SJCRH30 (cell line): ENCODE measurements around the gene ZNF280B. TPM values are rescaled to one million over a fixed set of nuclear protein-coding genes. Genes with fewer than 3 reads are reported as not detected.
"Not testable (repeated sequence)": the region's sequence is repeated elsewhere in the genome, so short reads cannot be mapped to it uniquely, and the experiment has no call there.

Experiments
- DNase-seq, 2 experiments: peaks; one replicate each; pipeline ENCODE4 v3.0.0-alpha.2; 2015 to 2020
- H3K27ac ChIP-seq: fragments of 250-450 bp; sonication (Bioruptor Pico); 2 replicates; pipeline ENCODE4 v1.5.1; 2020; ENCODE audit warnings: mild to moderate bottlenecking, moderate library complexity
- H3K27me3 ChIP-seq: fragments of 250-450 bp; sonication (Bioruptor Pico); 2 replicates; pipeline ENCODE4 v1.5.1; 2020; ENCODE audit warnings: mild to moderate bottlenecking, moderate library complexity
- H3K36me3 ChIP-seq: fragments of 250-450 bp; sonication (Bioruptor Pico); 2 replicates; pipeline ENCODE4 v1.5.1; 2020; ENCODE audit warnings: mild to moderate bottlenecking, moderate library complexity
- H3K4me1 ChIP-seq: fragments of 250-450 bp; sonication (Bioruptor Pico); 2 replicates; pipeline ENCODE4 v1.5.1; 2020; ENCODE audit warnings: mild to moderate bottlenecking, moderate library complexity
- H3K4me3 ChIP-seq: fragments of 250-450 bp; sonication (Bioruptor Pico); 2 replicates; pipeline ENCODE4 v1.5.1; 2020; ENCODE audit warnings: mild to moderate bottlenecking, moderate library complexity
- H3K9me3 ChIP-seq: fragments of 250-450 bp; sonication (Bioruptor Pico); replicated peaks from 2 replicates; pipeline ENCODE4 v1.5.1; 2020; ENCODE audit warnings: mild to moderate bottlenecking, moderate library complexity
- total RNA-seq: library from RNA; depleted of rRNA; stranded (reverse); fragments of >200 nt; shearing (Covaris generic); gene quantifications from 2 replicates; pipeline ENCODE4 v1.2.3, GENCODE V29; 2014

Gene ZNF280B
- total RNA-seq, 1 experiment from 2014 or later: 0.24 TPM

DNA sequence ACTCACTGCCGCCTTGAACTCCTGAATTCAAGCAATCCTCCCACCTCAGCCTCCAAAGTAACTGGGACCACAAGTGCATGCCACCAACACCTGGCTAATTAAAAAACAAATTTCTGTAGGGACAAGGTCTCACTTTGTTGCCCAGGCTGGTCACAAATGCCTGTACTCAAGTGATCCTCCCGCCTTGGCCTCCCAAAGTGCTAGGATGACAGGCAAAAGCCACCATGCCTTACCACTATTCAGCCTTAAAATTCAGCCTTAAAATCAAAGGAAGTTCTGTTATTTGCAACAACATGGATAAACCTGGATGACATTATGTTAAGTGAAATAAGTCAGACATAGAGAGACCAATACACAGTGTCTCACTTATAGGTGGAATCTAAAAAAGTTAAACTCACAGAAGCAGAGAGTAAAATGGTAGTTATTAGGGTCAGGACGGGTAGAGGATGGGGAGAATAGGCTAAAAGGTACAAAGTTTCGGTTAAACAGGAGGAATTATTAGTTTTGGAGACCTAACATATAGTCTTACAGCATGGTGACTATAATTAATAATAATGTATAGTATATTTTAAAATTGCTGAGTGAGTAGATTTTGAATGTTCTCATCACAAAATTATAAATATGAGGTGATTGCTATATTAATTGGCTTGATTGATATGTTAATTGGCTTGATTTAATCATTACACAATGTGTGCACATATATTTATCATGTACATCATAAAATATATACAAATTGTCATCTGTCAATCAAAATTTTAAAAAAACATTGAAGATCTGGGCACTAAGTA, 17.8 kb upstream of the ZNF280B start:
- Histone ChIP-seq H3K27ac (no peak overlapping the region), H3K4me1 (no peaks in the 10 kb centered on the region), H3K27me3 (no peaks in the 10 kb centered on the region), H3K4me3 (no peak overlapping the region), H3K9me3 (no peaks in the 10 kb centered on the region), H3K36me3 (no peaks in the 10 kb centered on the region)
- DNase-seq: no peak

DNA sequence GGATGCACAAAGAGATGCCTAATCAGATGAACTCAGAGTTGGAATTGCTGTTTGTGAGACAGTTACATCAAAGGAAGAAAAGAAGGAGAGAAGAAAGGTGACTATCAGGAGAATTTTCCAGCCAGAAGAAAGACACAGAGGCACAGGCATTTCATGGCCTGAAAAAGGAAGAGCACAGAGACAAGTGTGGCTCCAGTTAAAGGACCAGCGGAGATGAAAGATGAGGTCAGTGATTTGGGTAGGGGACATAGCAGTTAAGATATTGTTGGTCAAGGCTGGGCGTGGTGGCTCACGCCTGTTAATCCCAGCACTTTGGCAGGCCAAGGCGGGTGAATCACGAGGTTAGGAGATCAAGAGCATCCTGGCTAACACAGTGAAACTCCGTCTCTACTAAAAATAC, 15.0 kb upstream of the ZNF280B start:
- Histone ChIP-seq H3K27ac (no peak overlapping the region), H3K27me3 (no peaks in the 10 kb centered on the region), H3K4me3 (no peak overlapping the region), H3K9me3 (no peaks in the 10 kb centered on the region), H3K36me3 (no peaks in the 10 kb centered on the region), H3K4me1 (no peaks in the 10 kb centered on the region; the same call in 1 of the 2 replicates)
- no peak for DNase-seq

DNA sequence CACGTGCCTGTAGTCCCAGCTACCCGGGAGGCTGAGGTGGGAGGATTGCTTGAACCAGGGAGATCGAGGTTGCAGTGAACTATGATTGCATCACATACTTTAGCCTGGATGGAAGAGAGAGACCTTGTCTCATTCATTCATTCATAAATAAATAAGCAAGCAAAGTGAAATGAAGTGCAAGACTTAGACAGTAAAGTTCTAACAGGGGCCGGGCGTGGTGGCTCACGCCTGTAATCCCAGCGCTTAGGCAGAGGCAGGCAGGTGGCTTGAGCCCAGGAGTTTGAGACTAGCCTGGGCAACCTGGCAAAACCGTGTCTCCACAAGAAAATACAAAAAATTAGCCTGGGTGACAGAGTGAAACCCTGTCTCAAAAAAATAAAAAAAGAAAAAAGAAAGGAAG, 13.1 kb upstream of the ZNF280B start:
- H3K9me3 ChIP-seq: no peaks in the 10 kb centered on the region
- no peaks in the 10 kb centered on the region; the same call in 1 of the 2 replicates for H3K4me1 ChIP-seq
- no peak overlapping the region for H3K4me3 ChIP-seq
- H3K36me3 ChIP-seq: no peaks in the 10 kb centered on the region
- no peak for DNase-seq
- H3K27me3 ChIP-seq: no peaks in the 10 kb centered on the region
- no peak overlapping the region for H3K27ac ChIP-seq

DNA sequence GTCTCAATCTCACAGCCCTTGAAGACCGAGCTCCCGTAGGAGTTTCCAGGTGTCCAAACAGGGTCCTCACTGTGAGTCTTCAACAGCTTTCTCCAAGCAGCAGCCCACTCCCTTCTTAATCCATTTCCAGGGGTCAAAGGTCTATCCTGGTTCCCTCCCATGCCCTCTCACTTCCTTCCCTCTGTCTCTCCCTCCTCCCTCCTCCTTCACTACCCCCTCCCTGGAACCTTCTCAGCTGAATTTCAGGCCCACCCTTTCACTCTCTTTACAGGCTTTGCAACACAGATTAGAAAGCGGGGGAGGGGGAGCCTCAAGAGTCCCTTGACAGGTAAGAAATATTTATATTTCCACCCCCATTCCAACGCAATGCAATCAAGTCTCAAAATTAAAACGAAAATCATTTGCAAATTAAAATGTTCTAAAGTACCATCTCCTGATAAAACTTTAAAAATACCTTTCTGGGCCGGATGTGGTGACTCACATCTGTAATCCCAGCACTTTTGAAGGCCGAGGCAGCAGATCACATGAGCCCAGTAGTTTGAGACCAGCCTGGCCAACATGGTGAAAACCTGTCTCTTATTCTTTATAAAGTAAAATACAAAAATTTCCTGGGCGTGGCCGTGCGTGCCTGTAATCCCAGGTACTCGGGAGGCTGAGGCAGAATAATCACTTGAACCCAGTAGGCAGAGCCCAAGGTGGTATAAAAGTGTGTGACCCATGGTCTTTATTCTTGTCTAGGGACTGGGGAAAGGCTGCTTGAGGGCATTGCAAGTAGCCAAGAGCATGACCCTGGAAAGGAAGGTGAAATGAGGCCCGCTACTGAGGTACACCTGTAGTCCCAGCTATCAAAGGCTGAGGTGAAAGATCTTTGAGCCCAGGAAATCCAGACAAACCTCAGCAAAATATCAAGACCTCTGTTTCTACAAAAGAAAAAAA, 12.4 kb upstream of the ZNF280B start:
- H3K27me3 ChIP-seq: no peaks in the 10 kb centered on the region
- no peak for DNase-seq
- no peak overlapping the region for H3K27ac ChIP-seq
- no peaks in the 10 kb centered on the region for H3K36me3 ChIP-seq
- no peak overlapping the region for H3K4me3 ChIP-seq
- H3K4me1 ChIP-seq: no peaks in the 10 kb centered on the region; the same call in 1 of the 2 replicates
- no peaks in the 10 kb centered on the region for H3K9me3 ChIP-seq

DNA sequence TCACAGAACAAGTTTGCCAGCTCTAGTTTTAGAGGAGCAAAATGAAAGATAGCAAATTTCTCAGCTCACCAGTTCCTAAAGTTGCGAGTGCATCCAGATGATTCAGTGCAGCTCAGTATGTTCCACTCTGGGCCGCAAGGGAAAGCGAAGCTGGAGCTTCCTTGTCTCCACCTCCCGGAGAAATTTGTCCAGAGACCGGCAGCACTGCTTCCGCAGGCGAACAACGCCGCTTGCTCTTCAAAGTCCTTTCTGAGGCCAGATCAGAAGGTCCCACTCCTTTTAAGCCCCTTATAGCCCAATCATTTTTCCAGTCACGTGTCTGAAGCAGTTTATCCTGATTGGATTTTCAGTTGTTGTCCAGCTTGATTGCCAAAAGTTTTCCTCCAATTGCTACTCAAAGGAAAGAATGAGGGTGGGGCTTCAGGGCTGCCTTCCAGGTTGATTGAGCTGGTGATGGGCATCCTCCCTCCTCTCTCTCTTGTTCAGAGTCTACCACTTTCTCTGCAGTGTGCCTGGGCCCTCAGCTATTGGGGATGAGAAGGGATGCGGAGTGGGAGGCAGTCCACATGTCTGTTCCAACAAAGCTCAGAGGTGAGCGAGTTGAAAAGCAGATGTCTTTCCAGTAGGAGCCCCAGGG, 11.6 kb upstream of the ZNF280B start, which contains the start of gene ZNF280A:
ZNF280A (minus strand) TSS at position 251 of the 637 bp plus-strand sequence. CDS start 4,640 bp downstream, outside the sequence.
- Histone ChIP-seq H3K4me1 (peaks cover 6% of the 10 kb centered on the region), H3K9me3 (no peaks in the 10 kb centered on the region), H3K36me3 (no peaks in the 10 kb centered on the region), H3K27me3 (no peaks in the 10 kb centered on the region), H3K27ac (no peak within 1 kb of the TSS), H3K4me3 (peak within 1 kb of the TSS; percentile 44)
- DNase-seq: peak; percentile 22 to 59

DNA sequence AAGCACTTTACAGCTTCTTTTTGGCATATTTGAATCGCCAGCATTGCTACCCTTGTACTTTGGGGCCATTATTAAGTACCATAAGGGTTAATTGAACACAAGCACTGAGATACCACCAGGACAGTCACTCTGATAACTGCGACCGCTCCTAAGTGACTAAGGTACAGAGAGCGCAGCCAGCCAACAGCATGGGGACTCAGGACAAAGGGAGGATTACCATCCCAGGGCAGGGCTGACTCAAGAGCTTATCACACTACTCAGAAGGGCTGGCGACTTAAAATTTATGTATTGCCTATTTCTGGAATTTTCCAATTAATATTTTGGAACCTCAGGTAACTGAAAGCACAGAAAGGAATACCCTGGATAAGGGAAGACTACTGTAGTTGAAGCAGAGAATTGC, 11.0 kb upstream of the ZNF280B start:
- H3K27ac ChIP-seq: no peak overlapping the region
- H3K27me3 ChIP-seq: no peaks in the 10 kb centered on the region
- H3K36me3 ChIP-seq: no peaks in the 10 kb centered on the region
- H3K4me3 ChIP-seq: peak overlapping the region; percentile 44
- peaks cover 12% of the 10 kb centered on the region for H3K4me1 ChIP-seq
- H3K9me3 ChIP-seq: no peaks in the 10 kb centered on the region
- peak in 1 of 2 experiments; percentile 13 for DNase-seq

DNA sequence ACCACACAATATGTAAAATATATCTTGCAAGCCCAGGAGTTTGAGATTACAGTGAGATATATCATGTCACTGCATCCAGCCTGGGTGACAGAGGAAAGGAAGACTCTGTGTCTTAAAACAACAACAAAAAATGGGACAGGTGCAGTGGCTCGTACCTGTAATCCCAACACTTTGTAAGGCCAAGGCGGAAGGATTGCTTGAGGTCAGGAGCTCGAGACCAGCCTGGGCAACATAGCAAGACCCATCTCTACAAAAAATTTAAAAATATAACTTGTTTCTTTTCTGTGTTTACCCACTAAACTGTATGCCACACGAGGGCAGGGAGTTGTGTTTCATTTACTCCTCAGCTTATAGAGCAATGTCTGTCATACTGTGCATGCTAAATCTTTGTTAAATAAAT, 8.4 kb upstream of the ZNF280B start:
- 0 out of 2 replicates have a peak, but pooled peaks cover 4% of the 10 kb centered on the region for H3K9me3 ChIP-seq
- no peaks in the 10 kb centered on the region for H3K36me3 ChIP-seq

DNA sequence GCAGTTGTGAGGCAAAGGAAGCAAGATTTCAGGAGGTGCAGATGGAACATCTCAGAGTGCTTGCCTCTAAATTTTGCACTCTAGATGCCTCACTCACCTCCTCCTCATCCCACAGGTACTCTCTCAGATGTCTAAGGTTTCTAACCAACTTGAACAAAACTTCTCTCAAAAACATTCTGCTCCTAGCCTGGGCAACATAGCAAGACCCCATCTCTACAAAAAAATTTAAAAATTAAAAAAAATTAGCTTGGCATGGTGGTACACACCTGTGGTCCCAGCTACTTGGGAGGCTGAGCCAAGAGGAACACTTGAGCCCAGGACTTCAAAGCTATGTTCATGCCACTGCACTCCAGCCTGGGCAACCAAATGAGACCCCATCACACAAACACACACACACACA, 7.3 kb upstream of the ZNF280B start:
- no peak overlapping the region for H3K4me3 ChIP-seq
- 0 out of 2 replicates have a peak, but pooled peaks cover 4% of the 10 kb centered on the region for H3K9me3 ChIP-seq
- H3K4me1 ChIP-seq: peaks cover 20% of the 10 kb centered on the region
- H3K27me3 ChIP-seq: no peaks in the 10 kb centered on the region
- H3K36me3 ChIP-seq: no peaks in the 10 kb centered on the region
- no peak for DNase-seq
- H3K27ac ChIP-seq: no peak overlapping the region

More for the DNA sequence above, 8.4 kb upstream of the ZNF280B start:
- no peaks in the 10 kb centered on the region for H3K27me3 ChIP-seq
- H3K4me1 ChIP-seq: peaks cover 20% of the 10 kb centered on the region
- H3K4me3 ChIP-seq: no peak overlapping the region
- no peak overlapping the region for H3K27ac ChIP-seq
- DNase-seq: no peak

DNA sequence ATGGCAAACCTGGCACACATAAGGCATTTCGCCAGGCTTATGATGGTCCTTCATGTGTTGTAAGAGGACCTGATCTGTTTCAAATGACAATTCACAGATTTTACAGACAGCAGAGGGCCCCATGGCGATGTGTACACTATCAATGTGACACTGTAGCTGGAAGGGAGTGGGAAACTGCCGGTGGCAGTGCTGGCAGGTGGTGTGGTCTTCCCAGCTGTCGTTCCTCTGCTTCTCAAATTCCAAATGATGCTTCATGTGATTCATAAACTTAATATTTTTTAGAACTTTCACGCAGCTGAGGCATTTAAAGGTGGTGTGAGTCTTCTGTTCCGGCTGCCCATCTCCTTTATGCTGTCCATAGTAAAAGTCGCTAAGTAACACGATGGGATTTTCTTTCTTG, 5.9 kb upstream of the ZNF280B start:
- H3K36me3 ChIP-seq, H3K27me3 ChIP-seq: not testable (repeated sequence)
- peaks cover 20% of the 10 kb centered on the region for H3K4me1 ChIP-seq
- H3K9me3 ChIP-seq: peaks cover 12% of the 10 kb centered on the region
- peak overlapping the region; percentile 53 for H3K27ac ChIP-seq
- H3K4me3 ChIP-seq: peak overlapping the region; percentile 11; the same call in 1 of the 2 replicates
- peak; percentile 77 to 87 for DNase-seq

DNA sequence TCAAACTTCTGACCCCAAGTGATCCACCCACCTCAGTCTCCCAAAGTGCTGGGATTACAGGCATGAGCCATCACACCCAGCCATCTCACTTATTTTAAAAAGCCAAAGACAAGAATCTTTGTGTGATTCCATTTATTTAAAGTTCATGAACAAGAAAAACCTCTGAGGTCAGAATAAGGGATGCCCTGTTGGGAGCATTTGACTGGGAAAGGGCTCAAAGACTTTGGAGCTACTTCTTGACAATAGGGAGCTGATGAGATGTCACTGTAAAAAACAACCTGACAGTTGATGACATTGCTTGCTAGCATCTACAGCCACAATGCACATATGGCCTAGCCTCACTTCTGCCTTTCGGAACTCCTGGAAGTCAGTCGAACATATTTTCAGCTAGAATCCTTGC, 5.1 kb upstream of the ZNF280B start:
- Histone ChIP-seq H3K27me3 (no peaks in the 10 kb centered on the region), H3K4me3 (no peak overlapping the region), H3K36me3 (no peaks in the 10 kb centered on the region), H3K27ac (peak overlapping the region; percentile 53; the same call in 1 of the 2 replicates), H3K9me3 (peaks cover 15% of the 10 kb centered on the region), H3K4me1 (peaks cover 20% of the 10 kb centered on the region)
- DNase-seq: no peak

DNA sequence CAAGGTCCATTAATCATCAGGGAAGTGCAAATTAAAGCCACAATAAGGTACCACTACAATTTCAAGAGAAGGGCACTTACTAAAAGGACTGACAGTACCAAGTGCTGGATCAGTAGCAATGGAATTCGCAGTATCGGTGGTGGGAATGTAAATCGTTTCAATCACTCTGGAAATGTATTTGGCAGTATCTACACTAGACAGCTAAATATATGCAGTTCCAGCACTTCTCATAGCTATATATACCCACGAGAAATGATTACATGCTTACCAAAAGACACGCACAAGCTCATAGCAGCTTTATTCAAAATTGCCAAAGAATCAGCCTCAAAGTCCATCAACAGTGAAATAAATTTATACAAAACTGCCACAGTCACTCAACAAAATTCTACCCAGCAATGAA, 4.4 kb upstream of the ZNF280B start:
- no peaks in the 10 kb centered on the region for H3K36me3 ChIP-seq
- H3K27ac ChIP-seq: no peak overlapping the region
- H3K4me3 ChIP-seq: no peak overlapping the region
- no peaks in the 10 kb centered on the region for H3K27me3 ChIP-seq
- H3K4me1 ChIP-seq: peaks cover 20% of the 10 kb centered on the region
- no peak for DNase-seq
- peaks cover 15% of the 10 kb centered on the region for H3K9me3 ChIP-seq

DNA sequence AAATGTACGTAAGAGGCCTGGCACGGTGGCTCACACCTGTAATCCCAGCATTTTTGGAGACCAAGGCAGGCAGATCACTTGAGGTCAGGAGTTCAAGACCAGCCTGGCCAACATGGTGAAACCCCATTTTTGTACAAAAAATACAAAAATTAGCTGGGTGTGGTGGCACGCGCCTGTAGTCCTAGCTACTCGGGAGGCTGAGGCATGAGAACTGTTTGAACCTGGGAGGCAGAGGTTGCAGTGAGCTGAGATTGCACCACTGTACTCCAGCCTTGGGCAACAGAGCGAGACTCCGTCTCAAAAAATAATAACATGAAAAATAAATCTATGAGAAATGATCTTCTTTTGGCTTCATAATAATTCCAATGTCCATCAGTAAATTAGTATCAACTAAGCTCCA, 2.3 kb upstream of the ZNF280B start:
- not testable (repeated sequence) for DNase-seq, H3K27me3 ChIP-seq, H3K27ac ChIP-seq, H3K36me3 ChIP-seq, H3K4me3 ChIP-seq
- Histone ChIP-seq H3K4me1 (peaks cover 20% of the 10 kb centered on the region), H3K9me3 (peaks cover 15% of the 10 kb centered on the region)

DNA sequence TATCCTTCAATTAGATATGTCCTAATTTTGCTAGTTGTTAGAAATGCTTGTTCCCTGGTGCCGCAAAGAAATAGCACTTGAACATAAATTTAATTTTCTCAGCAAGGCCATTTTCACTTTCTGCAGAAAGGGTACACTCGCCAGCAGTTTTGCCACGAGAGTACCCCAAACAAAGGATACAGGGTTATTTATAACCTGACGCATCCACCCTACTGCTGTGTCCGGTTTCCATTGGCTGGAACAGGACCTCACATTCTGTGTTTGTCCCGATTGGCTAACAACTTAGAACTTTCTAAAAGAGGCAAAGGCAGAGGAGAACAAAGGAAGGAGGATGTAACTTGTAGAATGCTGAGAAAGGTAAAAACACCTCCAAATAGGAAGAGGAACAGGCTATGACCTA, 1.4 kb upstream of the ZNF280B start:
- Histone ChIP-seq H3K4me1 (peaks cover 11% of the 10 kb centered on the region), H3K9me3 (peaks cover 15% of the 10 kb centered on the region)
- H3K27me3 ChIP-seq, H3K4me3 ChIP-seq, H3K36me3 ChIP-seq, H3K27ac ChIP-seq, DNase-seq: not testable (repeated sequence)

DNA sequence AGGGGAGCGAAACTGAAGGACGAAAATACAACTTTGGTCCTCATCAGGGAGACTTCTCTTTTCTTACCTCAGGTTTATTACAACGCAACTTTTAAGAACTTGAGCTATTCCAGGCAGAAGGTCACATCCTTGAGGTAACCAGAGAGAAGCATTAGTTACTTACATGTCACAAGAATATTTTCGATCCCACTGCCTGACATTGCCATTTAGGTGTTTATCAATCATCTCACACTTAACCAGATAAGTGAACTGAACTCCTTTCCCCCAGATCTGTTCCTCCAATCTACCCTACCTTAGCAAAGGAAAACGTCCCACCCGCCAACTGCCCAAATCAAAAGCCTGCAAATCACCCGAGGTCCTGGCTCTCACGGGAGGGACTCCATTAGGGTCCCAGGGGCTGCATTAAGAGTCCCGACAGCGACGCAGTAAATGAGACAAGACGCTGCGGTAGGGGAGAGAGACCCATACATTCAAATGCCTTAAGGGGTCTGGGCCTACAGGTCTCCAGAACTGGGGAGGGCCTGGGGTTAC, 734 bp downstream of the ZNF280B start:
- Histone ChIP-seq H3K27me3 (no peaks in the 10 kb centered on the region), H3K4me1 (no peaks in the 10 kb centered on the region), H3K36me3 (no peaks in the 10 kb centered on the region), H3K27ac (no peak overlapping the region), H3K4me3 (no peak overlapping the region), H3K9me3 (peaks cover 14% of the 10 kb centered on the region)
- no peak for DNase-seq
